ENCODE data around the gene NDST3.
A peak's percentile ranks its signal among the peaks of the same experiment; 100 is the strongest.

Gene NDST3

DNA sequence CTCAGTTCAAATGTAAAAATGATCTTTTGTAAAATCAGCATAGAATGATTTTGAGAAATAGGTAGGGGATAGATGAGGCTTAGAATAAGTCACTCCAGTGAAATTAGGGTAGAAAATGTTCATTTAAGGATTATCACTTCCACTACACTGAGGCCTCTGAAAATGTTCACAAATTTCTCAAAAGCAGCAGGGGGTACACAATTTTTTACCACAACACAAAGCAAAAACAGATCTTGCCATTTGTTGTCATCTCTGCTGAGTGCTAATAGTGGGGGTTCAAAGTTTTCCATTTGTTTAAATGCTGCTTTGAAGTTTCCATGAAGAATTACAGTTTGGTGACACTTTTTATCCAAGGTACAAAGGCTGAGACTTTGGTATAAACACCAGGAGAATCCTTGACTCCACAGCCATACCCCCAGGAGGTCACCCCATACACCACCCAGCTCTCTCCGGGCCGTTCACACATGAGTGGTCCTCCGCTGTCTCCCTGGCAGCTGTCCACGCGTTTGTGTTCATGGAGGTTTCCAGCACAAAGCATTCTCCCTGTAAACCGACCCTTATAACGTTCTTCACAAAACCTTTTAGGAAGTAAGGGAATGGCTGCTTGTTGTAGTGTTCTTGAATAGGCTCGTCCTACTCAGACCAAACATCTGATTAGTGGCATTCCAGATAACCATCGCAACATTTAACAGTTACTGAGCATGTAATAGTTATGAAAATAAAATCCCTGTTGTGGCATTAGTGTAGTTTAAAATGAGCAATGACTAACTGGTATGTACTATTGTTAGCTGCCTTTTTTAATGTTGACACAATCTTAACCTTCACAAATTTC, 247.5 kb downstream of the NDST3 start:
- peaks cover 36% of the 10 kb centered on the region for H3K36me3 ChIP-seq (ENCODE audit: control insufficient read depth, low read length)
- H3K9me3 ChIP-seq (ENCODE audit: control insufficient read depth, insufficient read depth, low read length): no peaks in the 10 kb centered on the region
- peak overlapping the region; percentile 73 for H3K4me2 ChIP-seq (ENCODE audit: low read length)
- H3K4me1 ChIP-seq (ENCODE audit: control insufficient read depth, low read length): peaks cover 55% of the 10 kb centered on the region
- H4K20me1 ChIP-seq (ENCODE audit: control insufficient read depth, insufficient read depth, low read depth, low read length): 0 out of 2 replicates have a peak, but pooled peaks cover 9% of the 10 kb centered on the region
- H3F3A ChIP-seq (ENCODE audit: control insufficient read depth, insufficient read depth): peaks cover 65% of the 10 kb centered on the region
- H3K27ac ChIP-seq (ENCODE audit: low read depth, low read length): peak overlapping the region; percentile 90
- no peaks in the 10 kb centered on the region for H3K9me2 ChIP-seq (replicated peaks; ENCODE audit: control insufficient read depth, low read length)
- no peaks in the 10 kb centered on the region; the same call in 1 of the 2 replicates for H3K27me3 ChIP-seq (ENCODE audit: control insufficient read depth, low read length)
- peaks cover 28% of the 10 kb centered on the region for H3K79me2 ChIP-seq (ENCODE audit: control insufficient read depth, low read length)
- peak overlapping the region; percentile 81; the same call in 1 of the 2 replicates for H3K4me3 ChIP-seq (ENCODE audit: low read length)
- TF ChIP-seq CTCF (IDR thresholded peaks at IDR 0.05; ENCODE audit: low read depth, low read length, poor library complexity, severe bottlenecking) (no peak), EZH2phosphoT487 (IDR thresholded peaks at IDR 0.05; ENCODE audit: borderline replicate concordance, low read length) (no peak)

DNA sequence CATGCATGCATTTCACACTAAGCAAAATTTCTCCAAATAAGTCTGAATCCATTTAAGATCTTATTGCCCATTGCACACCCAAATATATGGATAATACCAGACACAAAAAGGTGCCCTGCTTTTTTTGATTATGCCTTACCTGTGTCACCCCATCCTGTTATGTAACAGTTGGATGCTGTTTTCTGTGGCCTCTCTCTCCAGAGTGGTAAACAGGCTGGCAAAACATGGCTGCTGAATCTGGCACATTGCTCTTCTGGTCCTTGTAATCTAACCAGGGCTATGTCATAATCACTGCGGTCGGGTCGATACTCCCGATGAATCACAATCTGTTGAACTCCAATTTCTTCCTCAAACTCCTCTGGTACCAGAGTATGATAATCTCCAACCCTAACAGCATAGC, 248.4 kb downstream of the NDST3 start:
- Histone ChIP-seq H3K27ac (ENCODE audit: low read depth, low read length) (peak overlapping the region; percentile 90), H3K9me2 (replicated peaks; ENCODE audit: control insufficient read depth, low read length) (no peaks in the 10 kb centered on the region), H3K4me3 (ENCODE audit: low read length) (no peak overlapping the region), H3K4me2 (ENCODE audit: low read length) (no peak overlapping the region), H3K9me3 (ENCODE audit: control insufficient read depth, insufficient read depth, low read length) (no peaks in the 10 kb centered on the region), H3K27me3 (ENCODE audit: control insufficient read depth, low read length) (no peaks in the 10 kb centered on the region; the same call in 1 of the 2 replicates), H3F3A (ENCODE audit: control insufficient read depth, insufficient read depth) (peaks cover 65% of the 10 kb centered on the region), H3K79me2 (ENCODE audit: control insufficient read depth, low read length) (peaks cover 25% of the 10 kb centered on the region), H3K4me1 (ENCODE audit: control insufficient read depth, low read length) (peaks cover 48% of the 10 kb centered on the region), H3K36me3 (ENCODE audit: control insufficient read depth, low read length) (peaks cover 36% of the 10 kb centered on the region), H4K20me1 (ENCODE audit: control insufficient read depth, insufficient read depth, low read depth, low read length) (0 out of 2 replicates have a peak, but pooled peaks cover 9% of the 10 kb centered on the region)
- TF ChIP-seq EZH2phosphoT487 (IDR thresholded peaks at IDR 0.05; ENCODE audit: borderline replicate concordance, low read length): no peak
- no peak for TF ChIP-seq CTCF (IDR thresholded peaks at IDR 0.05; ENCODE audit: low read depth, low read length, poor library complexity, severe bottlenecking)

GRCh38 chr4:118284169-118284568, 249.9 kb downstream of the NDST3 start:
- Histone ChIP-seq H3K36me3 (ENCODE audit: control insufficient read depth, low read length) (peaks cover 30% of the 10 kb centered on the region), H3K9me3 (ENCODE audit: control insufficient read depth, insufficient read depth, low read length) (no peaks in the 10 kb centered on the region), H3K79me2 (ENCODE audit: control insufficient read depth, low read length) (peaks cover 13% of the 10 kb centered on the region), H4K20me1 (ENCODE audit: control insufficient read depth, insufficient read depth, low read depth, low read length) (0 out of 2 replicates have a peak, but pooled peaks cover 9% of the 10 kb centered on the region), H3K9me2 (replicated peaks; ENCODE audit: control insufficient read depth, low read length) (no peaks in the 10 kb centered on the region), H3K27ac (ENCODE audit: low read depth, low read length) (no peak overlapping the region), H3K4me3 (ENCODE audit: low read length) (no peak overlapping the region), H3K27me3 (ENCODE audit: control insufficient read depth, low read length) (no peaks in the 10 kb centered on the region), H3F3A (ENCODE audit: control insufficient read depth, insufficient read depth) (peaks cover 59% of the 10 kb centered on the region), H3K4me2 (ENCODE audit: low read length) (peak overlapping the region; percentile 19), H3K4me1 (ENCODE audit: control insufficient read depth, low read length) (peaks cover 48% of the 10 kb centered on the region)
- TF ChIP-seq CTCF (IDR thresholded peaks at IDR 0.05; ENCODE audit: low read depth, low read length, poor library complexity, severe bottlenecking): no peak
- TF ChIP-seq EZH2phosphoT487 (IDR thresholded peaks at IDR 0.05; ENCODE audit: borderline replicate concordance, low read length): no peak
